H1 (cell line): ENCODE results near the gene ADAM19. TPM values are rescaled to one million over a fixed set of nuclear protein-coding genes. Genes with fewer than 3 reads are reported as not detected.

Experiments used
- CTCF ChIA-PET: fragments of 300-600 bp; sonication (Branson Sonifier 250); formaldehyde crosslinking; loops from one replicate; lab custom pipeline; 2021; ENCODE audit not compliant: partially characterized antibody; lab: Charles Lee
- POLR2A ChIA-PET: fragments of 300-600 bp; sonication (Branson Sonifier 250); formaldehyde crosslinking; loops from one replicate; lab custom pipeline; 2021; ENCODE audit warnings: inconsistent platforms; ENCODE audit not compliant: partially characterized antibody; lab: Charles Lee
- DNase-seq, 2 experiments: peaks; one replicate each; pipeline versions ENCODE4 v3.0.0 to v3.0.0-alpha.2; 2010 to 2022; ENCODE audit warnings: low spot score in 2 of 2, low read depth in 1 of 2, mixed read lengths in 1 of 2
- FAIRE-seq: peaks from 2 replicates; lab custom pipeline; 2011; peaks lifted over from hg19 to GRCh38; lab: Jason Lieb, UNC
- H2AFZ ChIP-seq: 2 replicates; pipeline ENCODE4 v1.8.1; 2012; ENCODE audit warnings: low read length, inconsistent platforms
- H2AK5ac ChIP-seq: 2 replicates; pipeline ENCODE4 v1.6.1; 2013; ENCODE audit warnings: low read depth, low read length
- H2BK120ac ChIP-seq: replicated peaks from 2 replicates; pipeline ENCODE3; 2013; ENCODE audit warnings: low read depth, low read length, inconsistent platforms
- H2BK12ac ChIP-seq: 2 replicates; pipeline ENCODE4 v1.6.1; 2013; ENCODE audit warnings: low read depth, low read length
- H2BK15ac ChIP-seq: 2 replicates; pipeline ENCODE4 v1.6.1; 2013; ENCODE audit warnings: low read length
- H2BK20ac ChIP-seq: 2 replicates; pipeline ENCODE4 v1.6.1; 2013; ENCODE audit warnings: low read length
- H2BK5ac ChIP-seq: 2 replicates; pipeline ENCODE4 v1.6.1; 2013; ENCODE audit warnings: low read depth, low read length
- H3K14ac ChIP-seq: 2 replicates; pipeline ENCODE4 v1.6.1; 2013; ENCODE audit warnings: inconsistent platforms; ENCODE audit not compliant: insufficient read length
- H3K18ac ChIP-seq: 2 replicates; pipeline ENCODE4 v1.6.1; 2013; ENCODE audit warnings: low read length; ENCODE audit errors: extremely low read depth
- H3K23ac ChIP-seq: 2 replicates; pipeline ENCODE4 v1.6.1; 2013; ENCODE audit warnings: inconsistent platforms; ENCODE audit not compliant: insufficient read length
- H3K23me2 ChIP-seq: 2 replicates; pipeline ENCODE4 v1.6.1; 2013; ENCODE audit warnings: low read depth, low read length
- H3K27ac ChIP-seq: 2 replicates; pipeline ENCODE4 v1.6.1; 2011; ENCODE audit warnings: low read depth, low read length, inconsistent platforms
- H3K27me3 ChIP-seq, 4 experiments: replicated peaks in 1 of 4; 1 replicate in 1 of 4; 2 replicates in 3 of 4; pipeline versions ENCODE4 v1.6.1 to v1.8.1; 2011 to 2013; ENCODE audit warnings: low read length in 3 of 4, mild to moderate bottlenecking in 3 of 4, inconsistent platforms in 2 of 4, mixed read lengths in 2 of 4, moderate library complexity in 1 of 4; ENCODE audit not compliant: control insufficient read depth in 3 of 4, insufficient read depth in 3 of 4; ENCODE audit errors: extremely low read depth in 1 of 4
- H3K36me3 ChIP-seq, 4 experiments: 2 replicates each; pipeline versions ENCODE4 v1.6.1 to v1.8.1; 2011 to 2013; ENCODE audit warnings: mild to moderate bottlenecking in 4 of 4, low read length in 3 of 4, moderate library complexity in 2 of 4, control low read depth in 1 of 4, inconsistent platforms in 1 of 4; ENCODE audit not compliant: insufficient read depth in 4 of 4, control insufficient read depth in 2 of 4
- H3K4ac ChIP-seq: replicated peaks from 2 replicates; pipeline ENCODE3; 2013; ENCODE audit warnings: low read length, low read depth, mixed read lengths, inconsistent platforms; ENCODE audit not compliant: insufficient read length
- H3K4me1 ChIP-seq, 4 experiments: replicated peaks in 1 of 4; 1 replicate in 1 of 4; 2 replicates in 3 of 4; pipeline versions ENCODE4 v1.6.1 to v1.8.1; 2011 to 2013; ENCODE audit warnings: low read length in 3 of 4, inconsistent platforms in 2 of 4, mixed read lengths in 1 of 4; ENCODE audit not compliant: insufficient read depth in 4 of 4, control insufficient read depth in 3 of 4
- H3K4me2 ChIP-seq, 2 experiments: 2 replicates each; pipeline versions ENCODE4 v1.6.1 to v1.8.1; 2011 to 2013; ENCODE audit warnings: low read depth in 2 of 2, low read length in 2 of 2, control low read depth in 1 of 2, inconsistent platforms in 1 of 2, mild to moderate bottlenecking in 1 of 2; ENCODE audit not compliant: insufficient read depth in 1 of 2
- H3K4me3 ChIP-seq, 4 experiments: fragments of 200-600, 300-600 bp in 1 of 4; sonication (generic), shearing (Covaris generic), sonication (Bioruptor Twin) in 1 of 4; 2 replicates each; pipeline versions ENCODE4 v1.5.1 to v1.8.1; 2011 to 2016; ENCODE audit warnings: low read length in 4 of 4, low read depth in 3 of 4, control low read depth in 2 of 4, inconsistent platforms in 2 of 4, mild to moderate bottlenecking in 2 of 4, mixed read lengths in 1 of 4, moderate library complexity in 1 of 4; ENCODE audit not compliant: insufficient read depth in 2 of 4; ENCODE audit errors: extremely low read depth in 1 of 4
- H3K56ac ChIP-seq: replicated peaks from 2 replicates; pipeline ENCODE3; 2013; ENCODE audit warnings: low read depth, mild to moderate bottlenecking, mixed read lengths, low read length, inconsistent platforms; ENCODE audit not compliant: insufficient read length
- H3K79me1 ChIP-seq: 2 replicates; pipeline ENCODE4 v1.6.1; 2013; ENCODE audit warnings: low read depth, low read length, control low read depth
- H3K79me2 ChIP-seq, 2 experiments: 2 replicates each; pipeline versions ENCODE4 v1.6.1 to v1.8.1; 2012 to 2013; ENCODE audit warnings: low read length in 2 of 2, mild to moderate bottlenecking in 2 of 2, inconsistent platforms in 1 of 2; ENCODE audit not compliant: insufficient read depth in 2 of 2, control insufficient read depth in 1 of 2
- H3K9ac ChIP-seq, 4 experiments: replicated peaks in 1 of 4; 1 replicate in 1 of 4; 2 replicates in 3 of 4; pipeline versions ENCODE4 v1.6.1 to v1.8.1; 2011 to 2013; ENCODE audit warnings: low read depth in 3 of 4, low read length in 3 of 4, control low read depth in 2 of 4, mild to moderate bottlenecking in 2 of 4, moderate library complexity in 2 of 4, inconsistent platforms in 1 of 4; ENCODE audit errors: extremely low read depth in 1 of 4
- H3K9me3 ChIP-seq, 2 experiments: 2 replicates each; pipeline versions ENCODE4 v1.6.1 to v1.8.1; 2012 to 2013; ENCODE audit warnings: mild to moderate bottlenecking in 2 of 2, moderate library complexity in 2 of 2, control low read depth in 1 of 2, inconsistent platforms in 1 of 2, low read depth in 1 of 2, low read length in 1 of 2, mixed read lengths in 1 of 2; ENCODE audit not compliant: insufficient read depth in 2 of 2
- H4K20me1 ChIP-seq, 2 experiments: replicated peaks in 1 of 2; 2 replicates each; pipeline versions ENCODE3 to v1.8.1; 2011 to 2013; ENCODE audit warnings: inconsistent platforms in 2 of 2, low read length in 2 of 2, mild to moderate bottlenecking in 1 of 2; ENCODE audit not compliant: insufficient read depth in 2 of 2, control insufficient read depth in 1 of 2
- H4K5ac ChIP-seq: 2 replicates; pipeline ENCODE4 v1.6.1; 2013; ENCODE audit warnings: low read length, low read depth, mixed read lengths, inconsistent platforms; ENCODE audit not compliant: insufficient read length
- H4K8ac ChIP-seq: 2 replicates; pipeline ENCODE4 v1.8.0; 2013; ENCODE audit warnings: mild to moderate bottlenecking, moderate library complexity, low read length, inconsistent platforms; ENCODE audit not compliant: insufficient read depth; ENCODE audit errors: extremely low read depth
- H4K91ac ChIP-seq: replicated peaks from 2 replicates; pipeline ENCODE3; 2013; ENCODE audit warnings: low read length, mixed read lengths, inconsistent platforms; ENCODE audit not compliant: insufficient read length
- KDM4A ChIP-seq: IDR thresholded peaks from one replicate; pipeline ENCODE4 v1.7.1; 2012; ENCODE audit warnings: low read depth, mild to moderate bottlenecking, moderate library complexity, low read length, inconsistent platforms; ENCODE audit not compliant: severe bottlenecking
- WGBS, 2 experiments: shearing (Covaris generic) in 1 of 2; methylation state at CpG; one replicate each; pipeline versions ENCODE4 v1.1.6 to v1.1.7; 2013 to 2015; ENCODE audit warnings: low lambda C conversion rate in 2 of 2, mixed read lengths in 2 of 2, inconsistent platforms in 1 of 2, low coverage in 1 of 2, missing lambda C conversion rate in 1 of 2; ENCODE audit not compliant: insufficient replicate concordance in 2 of 2, insufficient coverage in 1 of 2, insufficient read length in 1 of 2; ENCODE audit errors: extremely low coverage in 1 of 2, missing lambda C conversion rate in 1 of 2; 5-methylcytosine and 5-hydroxymethylcytosine counted together
- polyA plus RNA-seq, 7 experiments: library from polyadenylated mRNA; depleted of rRNA in 3 of 7; stranded (reverse) in 5 of 7; unstranded in 2 of 7; fragments of >200 nt in 5 of 7; fragments of 200-250 nt in 2 of 7; gene quantifications; 1 replicate in 5 of 7; 2 replicates in 1 of 7; 4 replicates in 1 of 7; pipeline versions ENCODE4 v1.2.1 to v1.2.3, GENCODE V29; 2011 to 2013; ENCODE audit warnings: missing spikeins in 2 of 7, mixed read lengths in 2 of 7
- total RNA-seq: library from RNA; stranded (reverse); fragmentation: NEBNext Ultra II Directional; extraction: Animal tissue kit (Norgen Biotek cat#: 25700); gene quantifications from 2 replicates; pipeline ENCODE4 v1.2.1, GENCODE V29; 2021
- TF ChIP-seq, protein P1 (sequence below): IDR thresholded peaks from 2 replicates; pipeline ENCODE4 v1.6.1; 2011; ENCODE audit warnings: low read length, improper control_type of control experiment

ADAM19 gene
- total and polyA plus RNA-seq, 2 of the 8 experiments (the other 6 are each of a cell fraction or from before 2014, with no cell fraction given), result 6.5 to 22.7 TPM

DNA sequence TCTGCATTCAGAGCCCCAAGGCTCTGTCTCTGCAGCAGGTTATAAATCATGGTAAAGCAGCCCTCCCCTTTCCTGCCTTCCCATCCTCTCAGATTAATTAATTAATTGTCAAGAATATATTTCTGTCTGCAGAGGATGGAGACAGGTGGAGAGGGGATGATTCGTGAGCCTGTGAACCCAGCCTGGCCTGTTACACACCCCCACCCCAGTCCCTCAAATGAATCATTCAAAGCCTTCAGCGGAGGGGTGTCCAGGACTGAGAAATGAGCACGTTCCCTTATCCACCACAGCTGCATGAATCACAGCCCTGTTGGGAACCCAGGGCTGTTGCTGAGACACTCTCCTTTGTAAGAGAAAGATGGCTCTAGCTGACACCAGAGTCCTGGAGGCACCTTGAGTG is 59.6 kb downstream of the ADAM19 start:
- Histone ChIP-seq H2BK5ac (no peak overlapping the region), H2BK12ac (no peak overlapping the region), H3K36me3 (no peaks in the 10 kb centered on the region; a peak in 2 of 8 replicates), H3K14ac (no peak overlapping the region), H3K23me2 (no peaks in the 10 kb centered on the region), H2AK5ac (no peak overlapping the region), H3K9ac (no peak overlapping the region), H3K27ac (no peak overlapping the region), H4K5ac (no peak overlapping the region), H3K23ac (no peak overlapping the region), H2BK15ac (no peak overlapping the region), H3K27me3 (no peaks in the 10 kb centered on the region), H3K18ac (no peak overlapping the region), H4K8ac (no peak overlapping the region), H3K4me2 (no peak overlapping the region), H4K91ac (no peak overlapping the region), H3K79me2 (no peaks in the 10 kb centered on the region), H4K20me1 (peaks cover 0 to 2% of the 10 kb centered on the region in 2 experiments), H3K4me1 (no peaks in the 10 kb centered on the region), H3K4me3 (no peak overlapping the region), H2BK20ac (no peak overlapping the region), H3K4ac (no peak overlapping the region), H2BK120ac (no peak overlapping the region), H3K79me1 (no peaks in the 10 kb centered on the region), H3K56ac (no peak overlapping the region), H3K9me3 (no peaks in the 10 kb centered on the region), H2AFZ (no peak overlapping the region)
- DNase-seq (no peak), FAIRE-seq (no peak)
- 94% methylated on average over 3 of the region's 3 CpGs; no CpG with 5 or more reads in 1 of the 2 experiments for WGBS, 2 experiments
- CTCF ChIA-PET, result interaction anchor here (0.6 to 1.6 kb wide), 7 partner anchors 20 to 202 kb away, joined by 3 to 6 read pairs (median 3); no protein-coding TSS in a partner anchor
- TF ChIP-seq KDM4A, result no peak
- TF ChIP-seq, protein P1, sequence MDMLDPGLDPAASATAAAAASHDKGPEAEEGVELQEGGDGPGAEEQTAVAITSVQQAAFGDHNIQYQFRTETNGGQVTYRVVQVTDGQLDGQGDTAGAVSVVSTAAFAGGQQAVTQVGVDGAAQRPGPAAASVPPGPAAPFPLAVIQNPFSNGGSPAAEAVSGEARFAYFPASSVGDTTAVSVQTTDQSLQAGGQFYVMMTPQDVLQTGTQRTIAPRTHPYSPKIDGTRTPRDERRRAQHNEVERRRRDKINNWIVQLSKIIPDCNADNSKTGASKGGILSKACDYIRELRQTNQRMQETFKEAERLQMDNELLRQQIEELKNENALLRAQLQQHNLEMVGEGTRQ, result no peak
- POLR2A ChIA-PET, result no interaction called here
